ENCODE data around the gene MVB12B.

The MVB12B gene

DNA sequence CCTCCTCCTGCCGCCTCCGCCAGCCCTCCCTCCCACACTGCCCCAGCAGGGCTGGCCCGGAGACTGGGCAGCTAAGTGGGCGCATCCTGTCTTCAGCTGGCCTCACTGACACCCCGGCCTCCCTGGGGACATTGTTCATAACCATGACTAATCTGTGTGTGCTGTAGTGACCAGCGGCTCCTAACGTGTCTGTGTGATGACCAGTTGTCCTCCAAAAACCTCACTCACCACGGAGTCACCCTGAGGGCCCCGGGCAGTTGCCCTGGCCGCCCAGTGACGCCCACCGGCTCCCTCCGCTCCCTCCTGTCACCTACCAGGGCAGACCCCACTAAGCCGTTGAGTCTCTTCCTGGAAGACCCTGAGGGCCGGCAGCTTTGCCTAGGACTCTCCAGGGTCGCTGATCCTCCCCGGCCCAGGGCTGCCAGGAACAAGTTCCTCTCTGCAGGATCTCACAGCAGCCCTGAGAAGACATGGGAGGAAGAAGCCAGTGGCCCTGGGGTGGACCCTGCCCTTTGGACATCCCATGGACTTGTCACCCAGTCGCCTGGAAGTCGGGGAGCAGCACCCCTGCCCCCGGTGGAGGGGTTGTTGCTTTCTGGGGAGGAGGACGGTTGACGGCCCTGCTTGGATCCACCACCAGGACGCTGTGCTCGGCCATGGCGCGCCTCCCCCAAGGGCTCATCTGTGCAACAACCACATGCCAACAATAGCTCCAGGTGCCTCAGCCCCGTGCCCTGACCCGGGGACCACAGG lies 176.9 kb downstream of the MVB12B start:
- Mint-ChIP-seq H3K4me1 (ENCODE audit: low read depth) (peaks cover 13% of the 10 kb centered on the region), H3K27me3 (peaks cover 2% of the 10 kb centered on the region), H3K36me3 (no peaks in the 10 kb centered on the region), H3K4me3 (no peak overlapping the region), H3K27ac (no peak overlapping the region), H3K9me3 (ENCODE audit: low read depth) (no peaks in the 10 kb centered on the region)

DNA sequence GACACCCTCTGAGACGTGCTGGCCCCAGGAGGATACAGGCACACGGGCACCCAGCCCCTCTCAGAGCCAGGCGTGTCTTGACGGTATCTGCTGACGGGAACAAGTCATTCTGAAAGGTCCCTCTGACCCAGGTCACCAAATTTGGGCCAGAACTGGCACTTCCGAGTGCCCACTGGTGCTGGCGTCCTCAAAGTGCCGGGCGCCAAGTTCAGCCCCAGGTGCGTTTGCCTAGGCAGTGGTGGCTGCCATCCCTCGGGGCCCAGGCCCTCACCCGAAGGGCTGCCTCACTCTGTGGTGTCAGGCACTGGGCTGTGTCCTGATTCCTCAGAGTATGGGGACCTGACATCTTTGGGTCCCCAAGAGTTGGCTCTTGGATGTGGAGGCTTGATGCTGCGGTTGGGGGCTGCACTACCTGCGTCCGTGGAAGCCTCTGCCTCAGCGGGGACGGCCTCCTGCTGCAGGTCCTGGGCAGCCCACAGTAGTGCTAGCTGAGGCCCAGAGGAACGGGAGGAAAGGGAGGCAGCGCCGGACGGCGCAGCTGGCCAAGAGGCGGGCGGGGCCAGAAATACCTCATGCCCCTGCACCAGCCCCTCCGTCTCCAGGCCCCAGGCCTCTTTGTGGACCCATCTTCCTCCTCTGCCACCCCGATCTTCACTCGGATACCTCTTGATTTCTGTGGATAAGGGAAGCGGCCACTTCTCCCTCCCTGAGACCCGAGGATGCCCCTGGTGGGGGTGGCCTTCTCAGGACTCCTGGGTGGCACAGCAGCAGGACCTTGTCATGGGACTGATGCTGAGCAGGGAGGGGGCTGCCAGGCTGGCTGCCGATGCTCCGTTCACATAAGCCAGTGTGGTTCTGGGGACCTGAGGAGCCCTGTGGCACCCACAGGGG lies 177.7 kb downstream of the MVB12B start:
- Mint-ChIP-seq H3K9me3 (ENCODE audit: low read depth) (no peaks in the 10 kb centered on the region), H3K4me1 (ENCODE audit: low read depth) (peaks cover 12% of the 10 kb centered on the region), H3K36me3 (no peaks in the 10 kb centered on the region), H3K4me3 (no peak overlapping the region), H3K27me3 (peaks cover 2% of the 10 kb centered on the region), H3K27ac (no peak overlapping the region)

DNA sequence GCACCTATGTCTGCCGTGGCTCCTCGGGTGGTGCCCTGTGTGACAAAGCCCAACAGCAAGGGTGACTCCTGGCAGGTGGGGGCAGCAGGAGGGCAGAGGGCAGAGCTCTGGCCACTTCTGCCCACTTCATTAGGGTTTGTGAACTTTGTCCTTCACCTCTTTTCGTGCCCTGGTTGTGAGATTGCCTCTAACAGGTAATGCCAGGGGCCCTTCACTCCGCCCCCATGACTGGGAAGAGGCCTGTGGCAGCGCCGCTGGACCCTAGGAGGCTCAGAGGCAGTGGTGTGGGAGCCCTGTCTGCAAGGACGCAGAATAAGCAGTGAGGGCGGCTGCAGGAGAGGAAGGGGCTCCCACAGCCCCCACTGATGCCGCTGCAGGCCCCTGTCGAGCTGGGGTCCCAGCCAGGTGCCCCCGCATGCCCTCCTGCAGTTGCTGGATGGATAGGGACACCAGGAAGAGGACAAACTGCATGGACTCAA lies 178.4 kb downstream of the MVB12B start:
- H3K36me3 Mint-ChIP-seq: no peaks in the 10 kb centered on the region

DNA sequence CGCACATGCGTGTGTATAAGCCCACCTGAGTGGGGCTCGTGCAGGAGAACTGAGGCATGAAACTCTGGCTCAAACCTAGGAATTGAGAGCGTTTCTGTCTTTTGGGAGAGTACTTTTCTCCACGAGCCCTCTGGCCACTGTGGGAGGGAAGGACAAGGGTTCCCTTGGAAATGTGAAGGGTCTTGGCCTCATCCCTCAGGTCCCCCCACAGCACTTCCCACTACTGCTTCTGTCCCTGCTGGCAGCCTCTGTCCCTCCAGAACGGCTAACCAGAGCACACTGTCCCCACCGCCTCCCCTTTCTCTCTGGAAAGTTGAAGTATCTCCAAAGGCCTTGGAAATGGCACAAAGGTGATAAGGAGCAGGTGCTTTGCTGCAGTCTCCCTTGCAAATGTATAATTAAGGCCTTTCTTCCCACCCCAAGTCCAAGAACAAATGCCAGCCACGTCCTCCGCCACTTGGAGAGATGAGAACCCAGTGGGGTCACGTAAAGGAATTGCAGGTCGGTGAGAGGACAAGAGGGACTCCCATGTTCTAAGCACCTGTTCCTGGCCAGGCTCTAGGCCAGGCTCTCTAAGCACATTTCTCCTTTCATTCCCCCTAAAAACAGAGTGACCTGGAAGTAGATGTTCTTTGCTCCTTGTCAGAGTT lies 179.2 kb downstream of the MVB12B start:
- no peaks in the 10 kb centered on the region for H3K9me3 Mint-ChIP-seq (ENCODE audit: low read depth)
- no peaks in the 10 kb centered on the region for H3K36me3 Mint-ChIP-seq
- H3K27ac Mint-ChIP-seq: no peak overlapping the region
- no peak overlapping the region for H3K4me3 Mint-ChIP-seq
- H3K4me1 Mint-ChIP-seq (ENCODE audit: low read depth): peaks cover 3% of the 10 kb centered on the region
- no peaks in the 10 kb centered on the region for H3K27me3 Mint-ChIP-seq

More for the DNA sequence above, 178.4 kb downstream of the MVB12B start:
- Mint-ChIP-seq H3K27me3 (peaks cover 2% of the 10 kb centered on the region), H3K9me3 (ENCODE audit: low read depth) (no peaks in the 10 kb centered on the region), H3K4me1 (ENCODE audit: low read depth) (peaks cover 10% of the 10 kb centered on the region), H3K27ac (no peak overlapping the region), H3K4me3 (no peak overlapping the region)

DNA sequence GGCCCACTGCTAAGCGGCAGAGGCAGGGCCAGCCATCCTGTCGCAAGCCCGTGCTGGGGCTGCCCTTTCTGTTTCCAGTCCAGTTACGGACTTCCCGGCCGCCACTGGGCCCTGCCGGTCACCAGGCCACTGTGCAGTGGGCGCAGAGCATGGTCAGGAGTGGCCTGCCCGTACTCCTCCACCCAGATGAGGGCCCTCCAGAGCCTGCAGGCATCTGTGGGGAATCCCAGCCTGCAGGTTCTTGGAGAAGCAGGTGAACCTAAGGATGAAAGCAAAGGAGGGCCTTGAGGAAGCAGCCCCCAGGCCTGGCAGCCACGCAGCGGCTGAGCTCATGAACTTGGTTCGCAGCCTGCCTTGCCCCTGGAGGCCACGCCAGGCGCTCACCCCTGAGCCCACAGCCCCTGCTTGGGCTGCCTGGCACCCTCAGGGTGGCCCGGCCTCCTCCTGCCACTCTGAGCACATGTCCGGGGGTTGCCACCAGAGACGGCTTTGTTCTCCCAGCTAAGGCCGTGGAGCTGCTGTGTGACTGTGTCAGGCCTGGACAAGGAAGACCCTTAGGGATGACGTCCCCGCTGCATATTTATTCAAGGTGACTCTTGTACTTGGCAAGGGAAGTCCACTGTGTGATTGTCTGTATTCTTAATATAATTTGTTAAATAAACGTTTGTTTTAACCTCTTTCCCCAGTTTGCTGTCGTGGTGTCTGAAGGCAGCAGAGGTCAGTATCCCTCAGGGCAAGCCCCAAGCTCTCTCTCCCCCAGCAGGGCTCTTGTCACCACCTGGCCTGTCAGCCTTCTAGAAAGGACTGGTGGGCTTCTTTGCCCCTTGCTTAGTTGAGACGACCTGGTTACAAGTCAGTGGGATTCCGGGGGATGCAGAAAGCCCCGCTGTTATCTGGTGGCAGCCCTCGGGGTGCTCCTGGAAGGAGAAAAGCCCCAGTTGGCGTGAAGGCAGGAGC lies 180.0 kb downstream of the MVB12B start:
- no peaks in the 10 kb centered on the region for H3K4me1 Mint-ChIP-seq (ENCODE audit: low read depth)
- H3K36me3 Mint-ChIP-seq: no peaks in the 10 kb centered on the region
- no peaks in the 10 kb centered on the region for H3K9me3 Mint-ChIP-seq (ENCODE audit: low read depth)

DNA sequence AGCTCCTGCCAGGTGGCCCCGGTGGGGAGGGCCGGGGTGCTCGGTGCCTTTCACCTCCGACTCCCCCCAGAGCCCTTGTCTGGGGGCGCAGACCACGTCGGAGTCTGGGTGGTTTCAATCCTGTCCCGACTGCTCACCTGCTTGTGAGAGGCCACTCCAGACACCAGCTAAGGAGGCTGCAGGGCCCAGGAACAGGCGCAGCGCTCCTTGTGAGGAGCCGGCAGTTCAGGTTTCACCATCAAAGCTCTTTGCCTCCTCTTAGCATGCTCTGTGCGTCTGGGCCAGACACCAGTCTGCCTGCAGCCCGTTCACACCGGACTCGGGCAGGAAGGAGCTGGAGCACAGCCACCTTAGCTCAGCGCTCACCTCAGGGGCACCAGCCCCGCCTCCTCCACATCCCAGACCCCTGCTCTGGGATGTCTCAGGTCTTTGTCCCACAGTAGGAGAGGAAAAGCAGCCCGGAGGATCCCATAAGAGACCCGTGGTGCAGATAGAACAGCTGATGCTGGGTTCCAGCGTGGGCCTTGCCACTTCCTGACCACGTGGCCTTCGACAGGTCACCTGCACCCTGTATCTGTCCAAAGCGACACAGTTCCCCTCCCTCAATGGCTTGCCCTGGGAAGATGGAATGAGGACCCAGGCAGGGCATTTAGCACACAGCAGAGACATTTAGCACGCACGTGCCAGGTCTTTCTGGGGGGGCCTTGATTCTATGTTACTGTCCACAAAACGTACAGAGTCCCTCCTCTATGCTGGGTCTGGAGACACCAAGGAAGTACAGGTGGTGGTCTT lies 180.9 kb downstream of the MVB12B start:
- Mint-ChIP-seq H3K9me3 (ENCODE audit: low read depth) (no peaks in the 10 kb centered on the region), H3K27me3 (peaks cover 6% of the 10 kb centered on the region), H3K4me3 (no peak overlapping the region), H3K36me3 (no peaks in the 10 kb centered on the region), H3K27ac (no peak overlapping the region), H3K4me1 (ENCODE audit: low read depth) (no peaks in the 10 kb centered on the region)

More for the DNA sequence above, 180.0 kb downstream of the MVB12B start:
- H3K4me3 Mint-ChIP-seq: no peak overlapping the region
- peaks cover under 1% of the 10 kb centered on the region for H3K27me3 Mint-ChIP-seq
- no peak overlapping the region for H3K27ac Mint-ChIP-seq

DNA sequence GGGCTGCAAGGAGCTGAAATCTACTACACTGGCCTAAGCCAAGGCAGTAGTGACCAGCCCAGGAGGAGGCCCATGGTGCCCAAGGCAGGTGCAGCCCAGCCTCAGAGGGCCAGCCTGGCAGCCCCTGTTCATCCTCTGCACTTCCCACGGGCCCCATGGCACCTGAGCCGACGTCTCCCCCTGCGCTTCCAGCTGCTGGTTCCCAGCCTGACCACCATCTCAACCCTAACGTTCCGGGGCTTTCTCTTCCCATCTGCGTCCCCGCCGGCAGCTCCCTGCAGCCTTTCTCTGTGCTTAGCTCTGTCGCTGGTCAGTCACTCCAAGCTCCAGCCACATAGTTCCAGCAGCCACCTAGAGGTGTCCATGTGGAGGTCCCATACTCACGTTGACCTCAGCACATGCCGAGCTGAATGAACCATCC lies 181.6 kb downstream of the MVB12B start:
- Mint-ChIP-seq H3K4me3 (no peak overlapping the region), H3K36me3 (no peaks in the 10 kb centered on the region), H3K27me3 (peaks cover 8% of the 10 kb centered on the region), H3K9me3 (ENCODE audit: low read depth) (no peaks in the 10 kb centered on the region), H3K27ac (no peak overlapping the region), H3K4me1 (ENCODE audit: low read depth) (peaks cover 2% of the 10 kb centered on the region)

DNA sequence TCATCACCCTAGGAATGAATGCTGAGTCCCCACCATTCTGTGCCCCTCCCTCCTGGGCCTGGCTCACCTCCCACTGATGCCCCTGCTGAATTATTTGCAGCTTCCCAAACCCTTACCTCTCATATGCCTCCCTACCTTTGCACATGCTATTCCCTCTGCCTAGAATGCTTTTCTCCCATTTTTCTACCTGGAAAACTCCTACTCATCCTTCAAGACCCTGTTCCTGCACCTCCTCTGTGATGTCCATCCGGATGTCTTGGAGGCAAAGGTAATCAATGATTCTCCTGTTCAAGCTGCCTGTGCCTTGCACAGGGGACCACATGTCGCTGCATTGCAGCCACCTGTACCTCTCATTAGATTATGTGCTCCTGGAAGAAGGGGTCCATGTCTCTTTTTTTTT lies 182.3 kb downstream of the MVB12B start:
- Mint-ChIP-seq H3K9me3 (ENCODE audit: low read depth) (no peaks in the 10 kb centered on the region), H3K4me1 (ENCODE audit: low read depth) (peaks cover 2% of the 10 kb centered on the region), H3K27me3 (peaks cover 10% of the 10 kb centered on the region), H3K36me3 (no peaks in the 10 kb centered on the region), H3K27ac (no peak overlapping the region), H3K4me3 (no peak overlapping the region)

DNA sequence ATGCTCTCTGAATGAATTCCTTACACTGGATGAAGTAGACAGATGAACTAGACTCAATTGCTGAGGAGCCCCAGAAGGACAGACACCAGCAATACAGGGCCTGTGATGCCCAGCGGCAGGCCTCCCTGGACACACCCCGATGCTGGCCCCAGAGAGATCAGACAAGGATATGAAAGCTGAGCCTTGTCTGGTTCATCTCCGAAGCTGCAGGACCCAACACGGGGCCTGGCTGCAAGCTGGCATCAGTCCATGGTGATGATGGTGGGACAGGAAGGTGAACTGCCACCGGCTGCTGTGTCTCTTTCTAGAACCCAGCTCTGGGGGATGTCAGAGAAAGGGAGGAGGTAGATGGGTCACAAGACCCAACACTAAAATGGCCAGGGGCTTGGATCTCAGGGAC lies 183.1 kb downstream of the MVB12B start:
- H3K9me3 Mint-ChIP-seq (ENCODE audit: low read depth): no peaks in the 10 kb centered on the region
- no peak overlapping the region for H3K27ac Mint-ChIP-seq
- peaks cover 2% of the 10 kb centered on the region for H3K4me1 Mint-ChIP-seq (ENCODE audit: low read depth)
- H3K36me3 Mint-ChIP-seq: no peaks in the 10 kb centered on the region
- H3K4me3 Mint-ChIP-seq: no peak overlapping the region
- H3K27me3 Mint-ChIP-seq: peaks cover 10% of the 10 kb centered on the region

DNA sequence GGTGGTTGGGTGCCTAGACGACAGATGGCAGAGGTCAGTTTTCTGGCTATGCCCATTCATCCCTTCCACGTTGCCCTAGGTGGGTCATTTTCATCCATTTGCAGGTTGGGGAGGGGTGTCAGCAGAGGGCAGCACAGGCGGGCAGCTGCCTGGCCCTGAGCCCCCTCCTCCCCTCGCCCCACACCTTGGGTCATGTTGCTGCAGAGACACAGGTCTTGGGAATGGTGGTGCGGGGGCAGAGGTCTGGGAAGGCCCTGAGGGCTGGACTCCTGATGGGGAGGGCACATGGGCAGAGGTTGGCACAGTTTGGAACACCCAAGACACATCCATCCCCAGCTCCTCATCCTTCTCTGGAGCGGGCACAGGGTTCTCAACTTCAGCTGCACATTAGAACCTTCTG lies 183.9 kb downstream of the MVB12B start:
- Mint-ChIP-seq H3K36me3 (no peaks in the 10 kb centered on the region), H3K27me3 (peaks cover 15% of the 10 kb centered on the region), H3K4me1 (ENCODE audit: low read depth) (peaks cover 4% of the 10 kb centered on the region), H3K27ac (no peak overlapping the region), H3K4me3 (no peak overlapping the region), H3K9me3 (ENCODE audit: low read depth) (no peaks in the 10 kb centered on the region)

DNA sequence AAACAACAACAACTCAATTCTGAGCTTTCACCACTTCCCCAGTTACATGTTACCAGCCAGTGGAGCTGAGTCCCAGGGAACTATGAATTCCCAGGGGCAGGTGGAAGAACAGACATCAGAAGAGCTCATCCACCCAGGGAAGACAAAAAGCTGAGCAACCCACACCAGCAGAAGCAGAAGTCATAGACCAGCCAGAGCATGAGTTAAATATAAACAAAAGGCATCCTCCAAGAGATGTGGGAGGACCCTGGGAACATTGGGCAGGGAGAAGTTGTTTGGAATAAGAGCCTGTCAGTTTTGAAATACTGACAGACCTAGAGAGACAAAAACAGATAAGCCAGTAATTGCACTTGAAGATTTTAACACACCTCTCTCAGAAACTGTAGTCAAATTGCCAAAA lies 184.8 kb downstream of the MVB12B start:
- Mint-ChIP-seq H3K4me1 (ENCODE audit: low read depth) (peaks cover 5% of the 10 kb centered on the region), H3K27me3 (peaks cover 16% of the 10 kb centered on the region), H3K9me3 (ENCODE audit: low read depth) (no peaks in the 10 kb centered on the region), H3K27ac (no peak overlapping the region), H3K36me3 (no peaks in the 10 kb centered on the region), H3K4me3 (no peak overlapping the region)

DNA sequence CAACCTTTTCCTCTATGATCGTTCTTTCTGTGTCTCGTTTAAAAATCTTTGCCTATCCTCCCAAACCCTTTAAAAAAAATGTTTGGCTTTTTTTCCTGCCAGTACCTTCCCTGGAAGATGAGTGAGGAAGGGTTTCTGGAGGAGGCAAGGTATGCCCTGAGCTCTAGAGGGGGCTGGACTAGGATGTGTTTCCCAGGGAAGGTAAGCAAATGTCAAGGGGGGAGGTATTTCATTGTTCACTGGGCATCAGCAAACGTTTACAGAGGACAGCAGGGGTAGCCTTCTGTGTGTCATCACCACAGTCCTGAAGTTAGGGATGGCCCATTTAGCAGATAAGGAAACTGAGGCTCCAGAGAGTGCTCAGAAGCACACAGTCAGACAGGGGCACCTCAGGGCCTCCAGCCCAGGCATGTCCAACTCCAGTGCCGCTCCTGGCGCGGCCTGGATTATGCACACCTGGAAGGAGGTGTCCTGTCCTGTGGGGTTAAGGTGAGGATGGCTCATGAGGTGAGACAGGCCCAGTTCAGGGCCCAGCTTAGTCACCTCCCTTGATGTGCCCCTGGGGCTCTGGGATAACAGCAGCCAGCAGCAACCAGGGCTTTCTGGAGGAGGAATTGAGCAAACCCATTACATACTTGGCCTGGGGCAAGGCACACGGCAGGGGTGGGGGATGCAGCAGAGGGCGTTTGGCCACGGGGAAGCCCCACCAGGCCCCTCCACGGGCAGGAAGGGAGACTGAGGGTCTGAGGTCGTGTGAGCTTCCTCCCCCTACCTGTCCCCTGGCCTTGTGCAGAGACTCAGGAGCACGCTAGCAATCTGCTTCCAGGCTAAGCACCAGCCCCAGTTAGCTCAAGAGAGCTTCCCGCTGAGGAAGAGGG lies 186.8 kb downstream of the MVB12B start:
- peaks cover 29% of the 10 kb centered on the region for H3K27me3 Mint-ChIP-seq
- H3K27ac Mint-ChIP-seq: no peak overlapping the region
- H3K36me3 Mint-ChIP-seq: no peaks in the 10 kb centered on the region
- no peaks in the 10 kb centered on the region for H3K9me3 Mint-ChIP-seq (ENCODE audit: low read depth)
- H3K4me1 Mint-ChIP-seq (ENCODE audit: low read depth): peaks cover 23% of the 10 kb centered on the region
- H3K4me3 Mint-ChIP-seq: no peak overlapping the region

All from activated naive CD8-positive, alpha-beta T cell (primary cell).